Measurements from ENCODE around the gene ADK. TPM values are rescaled to one million over a fixed set of nuclear protein-coding genes. Genes with fewer than 3 reads are reported as not detected.

Gene ADK
- total RNA-seq, 1 donor from 2014 or later, result 26.2 TPM

- Mint-ChIP-seq H3K27ac (no peak overlapping the region), H3K4me3 (no peak overlapping the region), H3K36me3 (peaks cover 6% of the 10 kb centered on the region), H3K9me3 (no peaks in the 10 kb centered on the region), H3K4me1 (peaks cover 36% of the 10 kb centered on the region), H3K27me3 (ENCODE audit: low read depth) (peaks cover 39% of the 10 kb centered on the region)
- no peak for DNase-seq (ENCODE audit: low spot score in 2 of 2, unreplicated experiment in 2 of 2)
- TF ChIP-seq CTCF (IDR thresholded peaks at IDR 0.05; ENCODE audit: unreplicated experiment), result no peak
Measured at GRCh38 chr10:74433595-74433956, 282.6 kb downstream of the ADK start.

GRCh38 chr10:74433993-74434392 lies 283.0 kb downstream of the ADK start:
- H3K4me1 Mint-ChIP-seq, result peaks cover 39% of the 10 kb centered on the region
- DNase-seq (ENCODE audit: low spot score in 2 of 2, unreplicated experiment in 2 of 2), result no peak
- no peak overlapping the region for H3K27ac Mint-ChIP-seq
- no peaks in the 10 kb centered on the region for H3K9me3 Mint-ChIP-seq
- peaks cover 6% of the 10 kb centered on the region for H3K36me3 Mint-ChIP-seq
- H3K4me3 Mint-ChIP-seq, result no peak overlapping the region
- peaks cover 38% of the 10 kb centered on the region for H3K27me3 Mint-ChIP-seq (ENCODE audit: low read depth)
- TF ChIP-seq CTCF (IDR thresholded peaks at IDR 0.05; ENCODE audit: unreplicated experiment), result no peak

- DNase-seq (ENCODE audit: low spot score in 2 of 2, unreplicated experiment in 2 of 2), result no peak
- Mint-ChIP-seq H3K4me1 (peaks cover 42% of the 10 kb centered on the region), H3K27ac (no peak overlapping the region), H3K36me3 (peaks cover 6% of the 10 kb centered on the region), H3K27me3 (ENCODE audit: low read depth) (peaks cover 38% of the 10 kb centered on the region), H3K9me3 (no peaks in the 10 kb centered on the region), H3K4me3 (no peak overlapping the region)
- no peak for TF ChIP-seq CTCF (IDR thresholded peaks at IDR 0.05; ENCODE audit: unreplicated experiment)
Measured at GRCh38 chr10:74434547-74434946, 283.5 kb downstream of the ADK start.

- Mint-ChIP-seq H3K27ac (no peak overlapping the region), H3K4me3 (no peak overlapping the region), H3K27me3 (ENCODE audit: low read depth) (peaks cover 36% of the 10 kb centered on the region), H3K9me3 (no peaks in the 10 kb centered on the region), H3K4me1 (peaks cover 42% of the 10 kb centered on the region), H3K36me3 (peaks cover 2% of the 10 kb centered on the region)
- no peak for TF ChIP-seq CTCF (IDR thresholded peaks at IDR 0.05; ENCODE audit: unreplicated experiment)
- DNase-seq (ENCODE audit: low spot score in 2 of 2, unreplicated experiment in 2 of 2), result no peak
Measured at GRCh38 chr10:74436523-74437170, 285.6 kb downstream of the ADK start.

GRCh38 chr10:74437822-74438221 lies 286.8 kb downstream of the ADK start:
- H3K9me3 Mint-ChIP-seq, result peaks cover 3% of the 10 kb centered on the region
- no peak overlapping the region for H3K27ac Mint-ChIP-seq
- DNase-seq (ENCODE audit: low spot score in 2 of 2, unreplicated experiment in 2 of 2), result no peak
- H3K4me1 Mint-ChIP-seq, result peaks cover 37% of the 10 kb centered on the region
- TF ChIP-seq CTCF (IDR thresholded peaks at IDR 0.05; ENCODE audit: unreplicated experiment), result no peak
- peaks cover 4% of the 10 kb centered on the region for H3K36me3 Mint-ChIP-seq
- H3K27me3 Mint-ChIP-seq (ENCODE audit: low read depth), result peaks cover 38% of the 10 kb centered on the region
- no peak overlapping the region for H3K4me3 Mint-ChIP-seq

DNA sequence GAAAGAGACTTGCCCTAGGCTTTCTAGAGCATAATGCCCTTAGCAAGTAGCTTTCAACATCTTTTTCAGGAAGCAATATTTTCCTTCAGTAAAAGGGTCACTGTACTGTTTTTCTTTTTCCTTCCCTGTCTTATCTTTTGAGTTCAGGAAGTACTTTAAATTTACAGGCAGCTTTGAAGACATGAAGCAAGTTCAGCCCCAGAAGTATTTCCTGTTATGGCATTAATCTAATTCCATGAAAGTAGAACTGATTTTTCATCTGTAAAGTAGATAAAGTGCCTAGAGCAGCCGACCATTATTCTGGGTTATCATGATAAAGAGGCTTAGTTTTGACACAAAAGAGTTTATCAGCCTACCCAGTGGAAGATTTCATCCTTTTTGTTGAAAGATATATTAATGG lies 288.2 kb downstream of the ADK start:
- peaks cover 10% of the 10 kb centered on the region for H3K9me3 Mint-ChIP-seq
- H3K36me3 Mint-ChIP-seq, result peaks cover 6% of the 10 kb centered on the region
- DNase-seq (ENCODE audit: low spot score in 2 of 2, unreplicated experiment in 2 of 2), result no peak
- TF ChIP-seq CTCF (IDR thresholded peaks at IDR 0.05; ENCODE audit: unreplicated experiment), result no peak
- no peak overlapping the region for H3K4me3 Mint-ChIP-seq
- peaks cover 33% of the 10 kb centered on the region for H3K27me3 Mint-ChIP-seq (ENCODE audit: low read depth)
- H3K4me1 Mint-ChIP-seq, result peaks cover 24% of the 10 kb centered on the region
- peak overlapping the region; percentile 13 for H3K27ac Mint-ChIP-seq

Data from mesothelial cell of epicardium (in vitro differentiated cells).